IPS DF 19.7 (cell line): ENCODE results near the gene DOCK1.
"Not testable (repeated sequence)": the region's sequence is repeated elsewhere in the genome, so short reads cannot be mapped to it uniquely, and the experiment has no call there.

Experiments
- DNase-seq: peaks from one replicate; pipeline ENCODE4 v3.0.0-alpha.2; 2013; ENCODE audit warnings: low read depth, low spot score

Gene DOCK1

GRCh38 chr10:126903656-126904360 is 1.4 kb upstream of the DOCK1 start:
- DNase-seq: no peak

DNA sequence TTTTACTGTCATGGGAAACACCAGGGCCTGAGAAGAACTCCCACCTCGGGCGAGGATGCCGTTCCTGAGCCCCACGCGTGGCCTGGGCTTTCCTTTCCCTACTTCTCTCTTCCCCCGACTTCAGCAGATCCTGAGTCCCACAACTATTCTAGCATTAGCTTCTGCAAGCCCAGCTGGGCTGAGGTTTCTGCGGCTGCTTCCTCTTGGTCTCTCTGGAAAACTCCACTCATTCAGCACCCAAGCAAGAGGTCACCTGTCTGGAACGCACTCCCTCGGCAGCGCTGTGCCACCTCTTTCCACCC is 761 bp upstream of the DOCK1 start:
- no peak for DNase-seq

- no peak for DNase-seq
Measured at GRCh38 chr10:126905776-126906703, 812 bp downstream of the DOCK1 start.

GRCh38 chr10:126906704-126907422 is 1.6 kb downstream of the DOCK1 start:
- no peak for DNase-seq

GRCh38 chr10:126907423-126907970 is 2.3 kb downstream of the DOCK1 start:
- DNase-seq: no peak

DNA sequence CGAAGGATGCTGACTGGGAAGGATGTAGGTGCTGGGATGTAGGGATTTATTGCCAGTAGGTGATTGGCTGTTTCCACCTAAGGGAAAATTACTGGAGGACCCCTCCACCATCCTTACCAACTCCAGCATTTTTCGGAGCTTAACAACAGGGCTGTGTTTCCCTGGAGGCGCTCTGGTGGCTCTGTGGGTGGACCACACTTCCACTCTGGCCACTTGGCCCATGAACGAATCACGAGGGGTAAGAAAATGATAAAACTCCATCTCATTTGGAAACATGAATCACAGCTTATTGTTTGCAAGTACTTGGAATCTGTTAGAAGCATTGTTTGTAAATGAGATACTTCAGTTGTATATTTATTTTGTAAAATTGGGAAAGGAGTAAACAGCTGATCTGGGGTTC is 3.0 kb downstream of the DOCK1 start:
- DNase-seq: no peak

DNA sequence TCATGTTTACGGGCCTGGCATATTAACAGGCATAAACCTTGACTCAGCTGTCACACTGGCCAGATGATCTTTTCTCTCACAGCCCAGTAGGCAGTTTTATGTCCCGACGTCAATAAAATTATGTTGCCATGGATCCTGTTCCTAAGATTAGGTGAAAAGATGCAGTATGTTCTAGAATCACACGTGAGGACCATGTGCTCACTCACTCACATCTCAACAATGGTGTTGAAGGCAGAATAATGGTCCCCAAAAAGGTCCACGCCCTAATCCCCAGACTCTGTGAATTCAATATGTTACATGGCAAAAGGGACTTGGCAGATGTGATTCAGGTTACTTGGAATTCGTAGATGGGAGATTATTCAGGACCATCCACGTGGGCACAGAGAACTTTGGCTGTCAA is 3.5 kb downstream of the DOCK1 start:
- no peak for DNase-seq

- DNase-seq: no peak
Measured at GRCh38 chr10:126909147-126909546, 3.9 kb downstream of the DOCK1 start.

DNA sequence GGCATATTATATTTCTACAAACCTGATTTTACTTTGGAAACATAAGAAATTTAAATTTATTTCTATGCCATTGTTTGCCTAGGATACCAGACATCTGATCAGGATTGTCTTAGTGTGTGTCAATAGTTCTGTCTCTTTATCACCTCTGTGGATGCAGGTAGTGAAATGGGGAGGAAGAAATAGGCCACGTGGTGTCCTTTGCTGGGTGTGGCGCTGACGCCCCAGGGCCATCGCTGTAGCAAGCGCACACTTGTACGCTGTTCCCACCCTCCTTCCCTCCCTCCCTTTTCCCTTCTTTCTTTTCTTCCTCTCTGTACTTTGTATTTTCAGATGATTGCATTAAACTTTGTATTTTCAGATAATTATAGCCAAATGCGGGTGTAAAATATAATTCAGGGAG is 5.0 kb downstream of the DOCK1 start:
- no peak for DNase-seq

- DNase-seq: no peak
Measured at GRCh38 chr10:126910798-126911197, 5.6 kb downstream of the DOCK1 start.

DNA sequence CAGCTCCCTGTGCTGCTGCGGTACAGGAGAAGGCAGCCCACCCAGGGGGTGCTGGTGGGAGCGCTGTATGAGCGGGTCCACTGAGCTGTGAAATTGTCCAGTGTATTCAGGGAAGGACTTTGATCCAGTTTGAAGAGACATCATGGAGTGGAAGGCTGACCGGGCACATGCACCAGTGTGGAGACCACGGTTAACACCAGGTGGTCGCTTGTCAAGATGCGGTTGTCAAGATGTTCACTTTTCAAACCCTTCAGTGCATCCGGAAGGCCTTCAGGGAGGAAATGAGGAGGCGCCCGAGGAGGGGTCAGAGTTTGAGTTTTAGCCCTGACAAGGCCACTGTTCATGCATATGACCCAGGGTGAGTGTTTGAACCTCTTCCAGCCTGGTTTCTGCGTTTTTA is 6.1 kb downstream of the DOCK1 start:
- DNase-seq: no peak

DNA sequence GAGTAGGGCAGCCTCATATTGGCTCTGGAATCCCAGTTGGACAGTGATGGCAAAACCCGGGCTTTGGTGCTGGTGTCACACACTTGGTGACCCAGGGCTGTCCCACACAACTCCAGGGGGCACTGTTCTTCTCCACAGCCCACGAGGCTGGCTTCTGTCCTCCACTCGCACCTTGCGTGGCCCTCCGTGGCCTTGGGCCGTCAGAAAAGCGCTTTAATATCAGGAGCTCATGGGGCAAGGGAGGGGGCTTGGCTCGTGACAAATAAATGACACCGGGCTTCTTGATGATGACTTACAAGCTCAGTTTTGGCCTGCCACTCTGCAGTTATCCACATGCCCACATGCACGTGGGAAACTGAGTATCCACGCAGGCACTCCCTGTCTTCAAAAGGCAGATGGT is 8.1 kb downstream of the DOCK1 start:
- no peak for DNase-seq

GRCh38 chr10:126914561-126914960 is 9.3 kb downstream of the DOCK1 start:
- DNase-seq: no peak

- DNase-seq: not testable (repeated sequence)
Measured at GRCh38 chr10:126916952-126917351, 11.7 kb downstream of the DOCK1 start.

DNA sequence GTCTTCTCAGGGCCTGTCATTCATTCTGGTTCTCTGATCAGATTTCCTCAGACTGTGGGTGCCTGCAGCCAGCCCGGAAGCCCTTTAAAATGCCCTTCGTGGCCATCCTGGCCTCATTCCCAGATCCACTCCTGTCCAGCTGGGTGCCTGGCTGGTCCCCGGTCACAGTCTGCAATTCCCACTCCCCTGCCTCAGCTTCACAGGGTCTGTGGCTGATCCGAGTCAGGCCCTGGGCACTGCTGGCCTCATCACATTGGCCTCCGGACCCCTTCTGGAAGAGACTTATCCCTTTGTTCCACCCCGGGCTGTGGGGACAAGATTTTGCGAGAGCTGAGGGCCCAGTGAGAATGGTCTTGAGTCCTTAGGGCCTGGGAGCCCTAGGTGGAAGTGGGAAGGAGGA is 12.1 kb downstream of the DOCK1 start:
- DNase-seq: no peak

GRCh38 chr10:126917975-126918908 is 13.0 kb downstream of the DOCK1 start:
- no peak for DNase-seq

- no peak for DNase-seq
Measured at GRCh38 chr10:126919426-126919825, 14.2 kb downstream of the DOCK1 start.

GRCh38 chr10:126921162-126921561 is 15.9 kb downstream of the DOCK1 start:
- no peak for DNase-seq

DNA sequence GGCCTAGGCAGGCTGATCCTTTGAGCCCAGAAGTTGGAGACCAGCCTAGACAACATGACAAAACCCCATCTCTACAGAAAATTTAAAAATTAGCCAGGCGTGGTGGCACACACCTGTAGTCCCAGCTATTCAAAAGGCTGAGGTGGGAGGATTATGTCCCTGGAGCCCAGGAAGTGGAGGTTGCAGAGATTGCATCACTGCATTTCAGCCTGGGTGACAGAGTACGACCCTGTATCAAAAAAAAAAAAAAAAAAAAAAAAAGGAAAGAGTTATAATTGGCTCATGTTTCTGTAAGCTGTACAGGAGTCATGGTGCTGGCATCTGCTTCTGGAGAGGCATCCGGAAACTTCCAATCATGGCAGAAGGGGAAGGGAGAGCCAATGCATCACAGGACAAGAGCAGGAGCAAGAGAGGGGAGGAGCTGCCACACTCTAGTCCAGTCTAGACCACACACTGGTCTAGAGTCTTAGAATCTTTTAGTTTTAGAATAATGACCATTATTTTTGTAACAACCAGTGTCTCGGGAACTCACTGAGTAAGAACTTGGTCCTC is 16.8 kb downstream of the DOCK1 start:
- no peak for DNase-seq

DNA sequence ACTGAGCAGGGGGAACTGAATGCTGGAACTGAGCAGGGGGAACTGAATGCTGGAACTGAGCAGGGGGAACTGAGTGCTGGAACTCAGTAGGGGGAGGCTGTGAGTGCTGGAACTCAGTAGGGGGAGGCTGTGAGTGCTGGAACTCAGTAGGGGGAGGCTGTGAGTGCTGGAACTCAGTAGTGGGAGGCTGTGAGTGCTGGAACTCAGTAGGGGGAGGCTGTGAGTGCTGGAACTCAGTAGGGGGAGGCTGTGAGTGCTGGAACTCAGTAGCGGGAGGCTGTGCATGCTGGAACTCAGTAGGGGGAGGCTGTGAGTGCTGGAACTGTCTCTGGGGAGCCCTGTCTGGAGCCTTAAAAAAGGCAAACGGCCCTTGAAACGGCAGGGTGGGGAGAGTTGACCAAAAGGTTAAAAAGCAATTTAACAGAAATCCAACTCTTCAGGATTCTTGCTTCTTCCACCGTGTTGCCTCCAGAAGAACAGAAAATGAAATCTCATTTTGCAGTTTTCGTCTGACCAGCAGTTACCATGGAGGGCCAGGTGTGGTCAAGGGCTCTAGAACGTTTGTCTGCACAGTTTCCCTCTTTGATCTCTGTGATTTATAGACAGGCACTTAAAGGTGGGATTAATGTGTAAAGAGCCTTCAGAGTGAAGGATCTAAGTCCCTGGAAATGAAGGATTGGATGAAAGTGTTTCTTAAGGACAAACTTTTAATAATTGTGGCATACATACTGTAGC is 19.1 kb downstream of the DOCK1 start:
- no peak for DNase-seq
